Stimulated activated CD4-positive, alpha-beta T cell treated with anti-CD3 and anti-CD28 coated beads, TNF-alpha, amount 100 ng/mL, for 24 hours (primary cell): Measurements from ENCODE around the gene RIMKLB.
"Not testable (repeated sequence)": the region's sequence is repeated elsewhere in the genome, so short reads cannot be mapped to it uniquely, and the experiment has no call there.

ENCODE experiments used
- DNase-seq, 3 experiments: peaks; one replicate each; pipeline ENCODE4 v3.0.0-alpha.2; 2020; ENCODE audit warnings: low read depth in 3 of 3

RIMKLB gene

GRCh38 chr12:8817856-8818255 lies 120.1 kb downstream of the RIMKLB start:
- DNase-seq, result no peak

GRCh38 chr12:8818526-8818925 lies 120.7 kb downstream of the RIMKLB start:
- no peak for DNase-seq

DNA sequence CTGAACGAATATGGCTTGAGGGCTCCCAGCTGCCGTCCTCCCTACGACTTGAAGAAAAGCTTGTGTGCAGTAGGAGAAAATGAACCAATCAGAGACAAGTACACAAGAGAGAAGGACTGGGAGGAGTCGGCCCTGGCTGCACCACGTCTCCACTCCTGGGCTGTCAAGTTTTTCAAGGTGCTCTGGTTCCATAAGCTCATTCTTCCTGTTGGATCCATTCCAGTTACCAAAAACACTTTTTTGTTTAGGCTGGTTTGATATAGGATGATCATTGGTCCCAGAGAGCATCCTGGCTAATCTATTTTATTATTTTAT lies 121.8 kb downstream of the RIMKLB start:
- DNase-seq, result no peak

- not testable (repeated sequence) for DNase-seq
Measured at GRCh38 chr12:8820676-8821407, 123.1 kb downstream of the RIMKLB start.

GRCh38 chr12:8821591-8821990 lies 123.8 kb downstream of the RIMKLB start:
- DNase-seq, result no peak

GRCh38 chr12:8822298-8822697 lies 124.5 kb downstream of the RIMKLB start, which contains the start of gene A2ML1:
A2ML1 (plus strand) TSS chr12:8822621; CDS start chr12:8822652, 31 bp downstream.
- no peak for DNase-seq

- no peak for DNase-seq
Measured at GRCh38 chr12:8823565-8824300, 125.9 kb downstream of the RIMKLB start.

DNA sequence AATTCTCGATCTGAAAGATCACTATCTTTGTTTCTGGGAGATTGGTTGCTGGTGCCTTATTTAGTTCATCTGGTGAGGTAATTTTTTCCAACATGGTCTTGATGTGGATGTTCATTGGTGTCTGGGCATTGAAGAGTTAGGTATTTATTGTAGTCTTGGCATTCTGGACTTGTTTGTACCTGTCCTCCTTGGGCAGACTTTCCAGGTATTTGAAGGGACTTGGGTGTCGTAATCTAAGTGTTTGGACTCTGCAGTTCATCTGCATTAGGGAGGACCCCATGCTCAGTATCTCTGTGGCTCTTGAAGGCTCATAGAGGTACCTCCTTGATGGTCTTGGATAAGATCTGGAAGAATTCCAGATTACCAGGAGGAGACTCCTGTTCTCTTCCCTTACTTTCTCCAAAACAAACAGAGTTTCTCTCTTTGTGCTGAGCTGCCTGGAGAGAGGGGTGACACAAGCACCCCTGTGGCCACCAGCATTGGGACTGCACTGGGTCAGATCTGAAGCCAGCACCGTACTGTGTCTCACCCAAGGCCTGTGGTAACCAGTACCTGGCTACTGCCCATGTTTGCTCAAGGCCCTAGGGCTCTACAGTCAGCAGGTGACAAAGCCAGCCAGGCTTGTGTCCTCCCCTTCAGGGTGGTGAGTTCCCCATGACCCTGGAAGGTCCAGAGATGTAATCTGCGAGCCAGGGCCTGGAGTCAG lies 129.9 kb downstream of the RIMKLB start:
- DNase-seq, result no peak

- no peak for DNase-seq
Measured at GRCh38 chr12:8828257-8829124, 130.7 kb downstream of the RIMKLB start.

DNA sequence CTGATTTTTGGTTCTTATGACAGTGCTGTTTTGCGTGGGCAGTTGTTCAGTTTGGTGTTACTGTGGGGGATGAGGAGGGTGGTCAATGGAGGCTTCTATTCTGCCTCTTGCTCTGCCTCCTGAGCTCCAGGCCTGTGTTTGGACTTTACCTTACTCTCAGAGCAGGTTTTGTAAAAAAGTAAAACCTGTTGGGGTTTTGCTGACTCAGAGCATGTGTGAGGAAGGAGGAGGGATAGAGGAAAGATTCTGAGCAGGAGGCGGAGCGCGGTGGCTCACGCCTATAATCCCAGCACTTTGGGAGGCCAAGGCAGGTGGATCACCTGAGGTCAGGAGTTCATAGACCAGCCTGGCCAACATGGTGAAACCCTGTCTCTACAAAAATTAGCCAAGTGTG lies 131.3 kb downstream of the RIMKLB start:
- DNase-seq, result no peak

- no peak for DNase-seq
Measured at GRCh38 chr12:8829621-8830020, 131.8 kb downstream of the RIMKLB start.

- no peak for DNase-seq
Measured at GRCh38 chr12:8831116-8831515, 133.3 kb downstream of the RIMKLB start.

GRCh38 chr12:8832500-8832899 lies 134.7 kb downstream of the RIMKLB start:
- DNase-seq, result no peak
